NCI-H2227 (cell line): ENCODE data around the gene AJM1.
"Not testable (repeated sequence)": the region's sequence is repeated elsewhere in the genome, so short reads cannot be mapped to it uniquely, and the experiment has no call there.

Source experiments
- DNase-seq: peaks from one replicate; lab custom pipeline; 2025; ENCODE audit not compliant: unreplicated experiment; lab: John Stamatoyannopoulos, UW

The AJM1 gene

GRCh38 chr9:136843801-136844740 lies 1.8 kb downstream of the AJM1 start:
- not testable (repeated sequence) for DNase-seq

GRCh38 chr9:136844761-136845464 lies 2.6 kb downstream of the AJM1 start:
- DNase-seq: no peak

GRCh38 chr9:136845465-136846260 lies 3.4 kb downstream of the AJM1 start:
- DNase-seq: no peak

GRCh38 chr9:136846376-136847087 lies 4.3 kb downstream of the AJM1 start:
- DNase-seq: no peak

- DNase-seq: no peak
Observed at GRCh38 chr9:136847088-136847825, 5.0 kb downstream of the AJM1 start.

- peak; percentile 80 for DNase-seq
Observed at GRCh38 chr9:136847826-136848392, 5.6 kb downstream of the AJM1 start.

- DNase-seq: peak; percentile 68
Observed at GRCh38 chr9:136848393-136849037, 6.2 kb downstream of the AJM1 start.

- DNase-seq: peak; percentile 98
Observed at GRCh38 chr9:136849038-136849959, 7.0 kb downstream of the AJM1 start, which contains the start of gene PHPT1. Gene PHPT1, plus strand, starts transcription at chr9:136849409. Its CDS starts 22 bp downstream, at chr9:136849431.

- no peak for DNase-seq
Observed at GRCh38 chr9:136849960-136850865, 7.9 kb downstream of the AJM1 start.

- DNase-seq: peak; percentile 25
Observed at GRCh38 chr9:136850866-136851775, 8.8 kb downstream of the AJM1 start.

GRCh38 chr9:136851941-136852663 lies 9.8 kb downstream of the AJM1 start, which contains the start of gene MAMDC4:
Gene MAMDC4, plus strand, starts transcription at chr9:136852346. Its CDS starts 71 bp downstream, at chr9:136852417.
- DNase-seq: no peak

GRCh38 chr9:136852664-136853595 lies 10.7 kb downstream of the AJM1 start:
- DNase-seq: no peak

- no peak for DNase-seq
Observed at GRCh38 chr9:136853596-136854112, 11.4 kb downstream of the AJM1 start.
